ENCODE results near the gene MAPRE2.

MAPRE2 gene

DNA sequence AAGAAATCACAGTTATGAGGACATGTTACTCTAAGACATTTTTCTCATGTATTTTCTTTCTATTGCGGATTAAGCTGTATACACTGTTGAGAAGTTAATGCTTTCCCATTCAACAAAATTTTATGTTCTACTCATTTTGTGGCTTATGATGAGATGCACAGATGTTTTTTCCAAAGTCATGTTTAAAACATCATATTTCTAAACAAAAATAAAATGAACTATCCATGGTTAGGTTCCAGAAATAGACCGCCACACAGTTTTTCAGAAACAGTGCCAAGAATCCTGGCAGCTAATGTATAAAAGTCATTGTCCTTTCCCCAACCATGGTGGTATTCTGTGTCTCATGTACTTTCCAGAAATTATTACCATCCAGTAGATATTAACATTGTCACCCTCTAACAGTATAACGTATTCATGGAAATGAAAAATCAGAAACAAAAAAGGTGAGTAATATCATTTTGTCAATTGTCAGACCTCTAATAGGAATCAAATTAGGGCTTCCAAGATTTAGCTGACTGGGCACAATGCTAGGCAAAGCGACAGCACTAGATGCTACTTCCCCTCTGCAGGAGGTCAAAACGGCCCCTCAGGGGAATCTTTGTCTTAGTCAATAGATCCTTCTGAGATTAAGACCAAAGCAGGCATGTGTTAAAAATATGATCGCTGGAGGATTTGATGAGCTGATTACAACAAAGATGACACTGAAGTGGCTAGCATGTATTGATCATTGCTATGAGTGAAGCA lies 145.2 kb downstream of the MAPRE2 start:
- no peak for TF ChIP-seq ZFX (IDR thresholded peaks at IDR 0.05; ENCODE audit: borderline replicate concordance)
- TF ChIP-seq, protein P1, sequence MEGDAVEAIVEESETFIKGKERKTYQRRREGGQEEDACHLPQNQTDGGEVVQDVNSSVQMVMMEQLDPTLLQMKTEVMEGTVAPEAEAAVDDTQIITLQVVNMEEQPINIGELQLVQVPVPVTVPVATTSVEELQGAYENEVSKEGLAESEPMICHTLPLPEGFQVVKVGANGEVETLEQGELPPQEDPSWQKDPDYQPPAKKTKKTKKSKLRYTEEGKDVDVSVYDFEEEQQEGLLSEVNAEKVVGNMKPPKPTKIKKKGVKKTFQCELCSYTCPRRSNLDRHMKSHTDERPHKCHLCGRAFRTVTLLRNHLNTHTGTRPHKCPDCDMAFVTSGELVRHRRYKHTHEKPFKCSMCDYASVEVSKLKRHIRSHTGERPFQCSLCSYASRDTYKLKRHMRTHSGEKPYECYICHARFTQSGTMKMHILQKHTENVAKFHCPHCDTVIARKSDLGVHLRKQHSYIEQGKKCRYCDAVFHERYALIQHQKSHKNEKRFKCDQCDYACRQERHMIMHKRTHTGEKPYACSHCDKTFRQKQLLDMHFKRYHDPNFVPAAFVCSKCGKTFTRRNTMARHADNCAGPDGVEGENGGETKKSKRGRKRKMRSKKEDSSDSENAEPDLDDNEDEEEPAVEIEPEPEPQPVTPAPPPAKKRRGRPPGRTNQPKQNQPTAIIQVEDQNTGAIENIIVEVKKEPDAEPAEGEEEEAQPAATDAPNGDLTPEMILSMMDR (IDR thresholded peaks at IDR 0.05): no peak
- H3K27ac ChIP-seq: no peak overlapping the region

DNA sequence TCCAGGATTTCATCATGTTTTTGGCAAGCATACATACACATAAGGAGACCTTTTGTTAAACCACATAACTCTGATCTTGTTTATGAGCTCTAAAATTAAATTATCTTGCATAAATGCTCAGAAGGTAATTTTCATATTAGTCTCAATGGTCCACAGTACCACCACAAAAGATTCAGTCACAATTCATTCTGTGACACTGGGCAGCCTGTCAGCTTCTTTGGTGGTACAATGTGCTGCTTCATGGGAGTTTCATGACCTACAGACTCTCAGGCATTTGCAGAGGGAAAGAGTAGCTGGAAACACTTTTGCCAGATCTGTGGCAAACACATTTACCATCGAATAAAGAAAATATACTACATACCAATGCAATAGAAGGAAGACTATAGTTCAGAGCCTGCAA lies 148.3 kb downstream of the MAPRE2 start:
- H3K27ac ChIP-seq: no peak overlapping the region
- TF ChIP-seq ZFX (IDR thresholded peaks at IDR 0.05; ENCODE audit: borderline replicate concordance): no peak
- TF ChIP-seq, protein P1 (IDR thresholded peaks at IDR 0.05): no peak

DNA sequence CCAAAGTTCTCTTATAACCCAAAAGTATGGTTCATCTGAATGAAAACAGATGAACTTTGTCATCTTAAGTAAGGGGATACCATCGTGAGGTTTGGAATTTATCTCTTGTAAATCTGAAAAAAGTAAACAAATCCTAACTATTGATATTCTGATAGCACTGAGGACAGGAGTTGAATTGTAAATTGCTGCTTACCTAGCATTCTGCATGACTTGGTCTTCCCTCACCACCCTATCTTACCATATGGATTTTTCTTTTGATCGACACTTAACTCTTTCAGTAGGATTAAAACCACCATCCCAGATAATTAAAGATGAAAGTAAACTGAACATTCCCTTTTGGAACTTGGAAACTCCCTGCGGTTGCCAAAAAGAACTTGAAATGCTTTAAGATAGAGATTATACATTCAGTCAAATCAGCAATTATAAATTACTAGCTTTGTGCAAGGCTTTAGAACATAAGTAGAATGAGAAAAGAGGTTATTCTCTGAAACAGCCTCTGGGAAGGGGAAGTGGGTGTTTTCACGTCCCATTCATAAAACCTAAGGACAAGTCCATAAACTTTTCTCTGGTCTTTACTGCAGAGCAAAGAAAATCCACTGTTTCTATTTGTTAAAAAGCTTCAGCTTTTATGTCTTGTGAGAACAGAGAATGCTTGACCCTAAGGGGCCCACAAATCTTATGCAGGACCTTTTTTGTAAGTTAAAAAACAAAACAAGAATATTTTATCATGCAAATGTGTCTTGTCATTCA lies 149.9 kb downstream of the MAPRE2 start:
- TF ChIP-seq, protein P1 (IDR thresholded peaks at IDR 0.05): no peak
- no peak for TF ChIP-seq ZFX (IDR thresholded peaks at IDR 0.05; ENCODE audit: borderline replicate concordance)
- H3K27ac ChIP-seq: no peak overlapping the region

DNA sequence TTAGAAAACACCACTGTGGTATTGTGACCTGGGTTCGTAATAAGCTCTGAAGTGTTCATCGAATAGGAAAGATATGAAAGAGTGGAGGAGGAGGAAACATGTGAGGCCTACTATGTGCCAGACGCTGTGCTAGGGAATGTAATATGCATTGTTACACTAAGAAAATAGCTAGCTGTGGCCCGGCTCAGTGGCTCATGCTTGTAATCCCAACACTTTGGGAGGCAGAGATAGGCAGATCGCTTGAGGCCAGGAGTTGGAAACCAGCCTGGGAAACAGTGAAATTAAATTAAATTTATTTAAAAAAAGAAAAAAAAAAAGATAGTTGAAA lies 150.4 kb downstream of the MAPRE2 start:
- TF ChIP-seq, protein P1 (IDR thresholded peaks at IDR 0.05): no peak
- no peak for TF ChIP-seq ZFX (IDR thresholded peaks at IDR 0.05; ENCODE audit: borderline replicate concordance)
- no peak overlapping the region for H3K27ac ChIP-seq

DNA sequence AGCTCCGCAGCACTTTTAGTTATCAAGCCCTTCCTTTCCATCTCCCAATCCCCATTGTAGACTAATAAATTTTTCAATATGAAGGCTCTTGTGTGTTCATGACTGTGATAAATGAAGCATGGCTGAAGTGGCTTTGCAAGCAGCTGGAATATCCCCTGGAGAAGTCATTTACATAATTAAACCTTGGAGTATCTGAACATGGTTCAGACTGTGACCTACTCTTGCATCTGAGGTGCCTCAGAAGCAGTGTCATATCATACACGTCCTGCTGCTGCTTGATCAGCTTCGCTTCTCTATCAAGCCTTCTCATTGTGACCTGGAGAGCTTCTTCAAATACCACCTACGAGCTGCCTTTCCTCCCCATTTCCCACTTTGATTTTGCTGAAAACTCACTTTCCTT lies 151.2 kb downstream of the MAPRE2 start:
- no peak overlapping the region for H3K27ac ChIP-seq
- TF ChIP-seq, protein P1 (IDR thresholded peaks at IDR 0.05): no peak
